Brain microvascular endothelial cell (primary cell): ENCODE data around the gene AP1M2.
A peak's percentile ranks its signal among the peaks of the same experiment; 100 is the strongest.

ENCODE experiments used
- DNase-seq: peaks from one replicate; pipeline ENCODE4 v3.0.0-alpha.2; 2020
- H3K27ac ChIP-seq: fragments of 250-450 bp; sonication (Bioruptor Pico); 2 replicates; pipeline ENCODE4 v1.5.1; 2020; ENCODE audit warnings: mild to moderate bottlenecking, moderate library complexity
- H3K27me3 ChIP-seq: fragments of 250-450 bp; sonication (Bioruptor Pico); replicated peaks from 2 replicates; pipeline ENCODE4 v1.5.1; 2020; ENCODE audit warnings: mild to moderate bottlenecking
- H3K36me3 ChIP-seq: fragments of 250-450 bp; sonication (Bioruptor Pico); replicated peaks from 2 replicates; pipeline ENCODE4 v1.5.1; 2020; ENCODE audit warnings: mild to moderate bottlenecking
- H3K4me3 ChIP-seq: 2 replicates; pipeline ENCODE4 v1.5.1; 2011; ENCODE audit warnings: low read depth, mild to moderate bottlenecking, control low read depth, low read length, moderate library complexity
- in situ Hi-C: cut with HindIII; loops from 2 replicates; pipeline ENCODE4 v1.10.0; 2017; ENCODE audit warnings: low sequenced_read_pairs, low pct_ligation_motif_present
- TF ChIP-seq, protein P1 (sequence below): IDR thresholded peaks from 2 replicates; pipeline ENCODE4 v1.5.1; 2011; ENCODE audit warnings: low read depth, mild to moderate bottlenecking, moderate library complexity, low read length, control low read depth, inconsistent platforms; ENCODE audit errors: missing control alignments

Gene AP1M2

GRCh38 chr19:10565567-10566407, 21.3 kb downstream of the AP1M2 start, which contains the start of gene KRI1:
Gene KRI1, minus strand, starts transcription at chr19:10566010. Its CDS starts 11 bp downstream, at chr19:10565999.
- Histone ChIP-seq H3K27me3 (no peaks in the 10 kb centered on the region), H3K36me3 (peaks cover 5% of the 10 kb centered on the region), H3K4me3 (peak within 1 kb of the TSS; percentile 90), H3K27ac (peak within 1 kb of the TSS; percentile 34)
- TF ChIP-seq, protein P1, sequence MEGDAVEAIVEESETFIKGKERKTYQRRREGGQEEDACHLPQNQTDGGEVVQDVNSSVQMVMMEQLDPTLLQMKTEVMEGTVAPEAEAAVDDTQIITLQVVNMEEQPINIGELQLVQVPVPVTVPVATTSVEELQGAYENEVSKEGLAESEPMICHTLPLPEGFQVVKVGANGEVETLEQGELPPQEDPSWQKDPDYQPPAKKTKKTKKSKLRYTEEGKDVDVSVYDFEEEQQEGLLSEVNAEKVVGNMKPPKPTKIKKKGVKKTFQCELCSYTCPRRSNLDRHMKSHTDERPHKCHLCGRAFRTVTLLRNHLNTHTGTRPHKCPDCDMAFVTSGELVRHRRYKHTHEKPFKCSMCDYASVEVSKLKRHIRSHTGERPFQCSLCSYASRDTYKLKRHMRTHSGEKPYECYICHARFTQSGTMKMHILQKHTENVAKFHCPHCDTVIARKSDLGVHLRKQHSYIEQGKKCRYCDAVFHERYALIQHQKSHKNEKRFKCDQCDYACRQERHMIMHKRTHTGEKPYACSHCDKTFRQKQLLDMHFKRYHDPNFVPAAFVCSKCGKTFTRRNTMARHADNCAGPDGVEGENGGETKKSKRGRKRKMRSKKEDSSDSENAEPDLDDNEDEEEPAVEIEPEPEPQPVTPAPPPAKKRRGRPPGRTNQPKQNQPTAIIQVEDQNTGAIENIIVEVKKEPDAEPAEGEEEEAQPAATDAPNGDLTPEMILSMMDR: no peak
- in situ Hi-C loops: no loop called here
- peak; percentile 96 for DNase-seq

- TF ChIP-seq, protein P1: peak; percentile 57
- peak overlapping the region; percentile 90 for H3K4me3 ChIP-seq
Observed at GRCh38 chr19:10565028-10565566, 22.0 kb downstream of the AP1M2 start.

GRCh38 chr19:10562609-10563008, 24.5 kb downstream of the AP1M2 start:
- in situ Hi-C loops: no loop called here
- Histone ChIP-seq H3K27me3 (no peaks in the 10 kb centered on the region), H3K27ac (no peak overlapping the region), H3K36me3 (peaks cover 27% of the 10 kb centered on the region), H3K4me3 (no peak overlapping the region)
- DNase-seq: no peak
- TF ChIP-seq, protein P1: no peak

More at GRCh38 chr19:10565028-10565566, 22.0 kb downstream of the AP1M2 start:
- in situ Hi-C loops: no loop called here
- Histone ChIP-seq H3K36me3 (peaks cover 12% of the 10 kb centered on the region), H3K27me3 (no peaks in the 10 kb centered on the region), H3K27ac (peak overlapping the region; percentile 17)
- peak; percentile 24 for DNase-seq

DNA sequence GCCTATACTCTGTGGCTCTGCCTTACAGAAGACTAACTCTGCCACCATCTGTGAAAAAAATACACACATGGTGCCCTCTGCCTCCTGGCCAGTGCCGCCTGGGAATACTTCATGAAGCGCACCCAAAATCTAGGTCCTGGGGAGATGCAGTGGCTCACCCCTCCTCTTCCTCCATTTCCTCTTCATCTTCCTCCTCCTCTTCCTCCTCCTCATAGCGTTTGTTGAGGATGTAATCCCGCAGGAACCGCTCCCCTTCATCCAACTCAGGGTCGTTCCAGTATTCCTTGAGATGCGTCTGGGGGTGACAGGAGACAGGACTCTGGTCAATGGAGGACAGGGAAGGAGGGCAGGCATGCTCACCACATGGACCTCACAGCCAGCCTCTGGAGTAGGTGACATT, 27.0 kb downstream of the AP1M2 start:
- Histone ChIP-seq H3K4me3 (no peak overlapping the region), H3K27me3 (no peaks in the 10 kb centered on the region), H3K36me3 (peaks cover 46% of the 10 kb centered on the region), H3K27ac (no peak overlapping the region)
- TF ChIP-seq, protein P1: no peak
- no peak for DNase-seq
- in situ Hi-C loops: no loop called here

DNA sequence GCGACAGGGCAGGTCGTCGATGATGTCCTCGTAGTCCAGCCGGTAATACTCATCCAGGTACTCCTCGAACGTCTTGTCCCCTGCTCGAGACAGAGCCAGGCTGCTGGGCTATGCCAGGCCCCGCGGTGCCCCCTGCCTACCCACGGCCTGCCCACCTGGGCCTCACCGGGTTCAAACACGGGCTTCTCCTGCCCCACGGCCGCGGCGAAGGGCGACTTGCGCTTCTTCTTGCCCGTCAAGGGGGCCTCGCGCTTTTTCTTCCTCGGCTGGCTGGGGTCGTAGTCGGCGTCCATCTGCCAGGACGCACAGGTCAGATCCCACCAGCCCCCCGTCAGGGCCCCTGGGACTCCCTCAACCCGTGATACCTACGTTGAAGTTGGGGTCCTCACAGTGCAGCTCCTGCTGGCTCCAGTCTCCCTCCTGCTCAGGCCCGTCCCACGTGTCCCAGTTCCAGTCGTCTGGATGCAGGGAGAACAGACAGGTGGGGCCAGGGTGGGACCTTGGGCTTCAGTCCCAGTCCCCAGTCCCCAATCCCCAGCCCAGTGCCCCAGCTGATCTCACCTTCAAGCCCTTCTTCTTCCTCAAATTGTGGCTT, 29.4 kb downstream of the AP1M2 start:
- H3K36me3 ChIP-seq: peaks cover 70% of the 10 kb centered on the region
- in situ Hi-C loops: no loop called here
- no peak overlapping the region for H3K27ac ChIP-seq
- DNase-seq: no peak
- no peak overlapping the region for H3K4me3 ChIP-seq
- TF ChIP-seq, protein P1: no peak
- no peaks in the 10 kb centered on the region for H3K27me3 ChIP-seq
